IPS-15b (cell line): ENCODE results near the gene GAPDH.

Experiments used
- H3K27me3 ChIP-seq: one replicate; pipeline ENCODE4 v1.6.1; 2013; ENCODE audit warnings: low read length; ENCODE audit not compliant: control insufficient read depth, insufficient read depth
- H3K36me3 ChIP-seq: one replicate; pipeline ENCODE4 v1.6.1; 2013; ENCODE audit warnings: low read length; ENCODE audit not compliant: control insufficient read depth, insufficient read depth
- H3K4me1 ChIP-seq: one replicate; pipeline ENCODE4 v1.6.1; 2013; ENCODE audit warnings: mild to moderate bottlenecking, low read length; ENCODE audit not compliant: control insufficient read depth, insufficient read depth
- H3K4me3 ChIP-seq: one replicate; pipeline ENCODE4 v1.5.1; 2013; ENCODE audit warnings: low read depth, low read length
- H3K9ac ChIP-seq: one replicate; pipeline ENCODE4 v1.6.1; 2013; ENCODE audit warnings: low read depth, mild to moderate bottlenecking, low read length
- H3K9me3 ChIP-seq: one replicate; pipeline ENCODE4 v1.6.1; 2013; ENCODE audit warnings: mild to moderate bottlenecking, low read length; ENCODE audit not compliant: control insufficient read depth, insufficient read depth

GAPDH gene

DNA sequence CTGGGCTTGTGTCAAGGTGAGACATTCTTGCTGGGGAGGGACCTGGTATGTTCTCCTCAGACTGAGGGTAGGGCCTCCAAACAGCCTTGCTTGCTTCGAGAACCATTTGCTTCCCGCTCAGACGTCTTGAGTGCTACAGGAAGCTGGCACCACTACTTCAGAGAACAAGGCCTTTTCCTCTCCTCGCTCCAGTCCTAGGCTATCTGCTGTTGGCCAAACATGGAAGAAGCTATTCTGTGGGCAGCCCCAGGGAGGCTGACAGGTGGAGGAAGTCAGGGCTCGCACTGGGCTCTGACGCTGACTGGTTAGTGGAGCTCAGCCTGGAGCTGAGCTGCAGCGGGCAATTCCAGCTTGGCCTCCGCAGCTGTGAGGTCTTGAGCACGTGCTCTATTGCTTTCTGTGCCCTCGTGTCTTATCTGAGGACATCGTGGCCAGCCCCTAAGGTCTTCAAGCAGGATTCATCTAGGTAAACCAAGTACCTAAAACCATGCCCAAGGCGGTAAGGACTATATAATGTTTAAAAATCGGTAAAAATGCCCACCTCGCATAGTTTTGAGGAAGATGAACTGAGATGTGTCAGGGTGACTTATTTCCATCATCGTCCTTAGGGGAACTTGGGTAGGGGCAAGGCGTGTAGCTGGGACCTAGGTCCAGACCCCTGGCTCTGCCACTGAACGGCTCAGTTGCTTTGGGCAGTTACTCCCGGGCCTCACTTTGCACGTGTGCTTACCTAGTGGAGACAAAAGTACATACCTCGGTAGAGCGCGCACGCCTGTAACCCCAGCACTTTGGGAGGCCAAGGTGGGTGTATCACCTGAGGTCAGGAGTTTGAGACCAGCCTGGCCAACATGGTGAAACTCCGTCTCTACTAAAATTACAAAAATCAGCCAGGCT, 4.3 kb downstream of the GAPDH start:
- Histone ChIP-seq H3K9me3 (no peaks in the 10 kb centered on the region), H3K9ac (no peak overlapping the region), H3K36me3 (peaks cover 51% of the 10 kb centered on the region), H3K27me3 (no peaks in the 10 kb centered on the region), H3K4me1 (peaks cover 7% of the 10 kb centered on the region), H3K4me3 (no peak overlapping the region)

DNA sequence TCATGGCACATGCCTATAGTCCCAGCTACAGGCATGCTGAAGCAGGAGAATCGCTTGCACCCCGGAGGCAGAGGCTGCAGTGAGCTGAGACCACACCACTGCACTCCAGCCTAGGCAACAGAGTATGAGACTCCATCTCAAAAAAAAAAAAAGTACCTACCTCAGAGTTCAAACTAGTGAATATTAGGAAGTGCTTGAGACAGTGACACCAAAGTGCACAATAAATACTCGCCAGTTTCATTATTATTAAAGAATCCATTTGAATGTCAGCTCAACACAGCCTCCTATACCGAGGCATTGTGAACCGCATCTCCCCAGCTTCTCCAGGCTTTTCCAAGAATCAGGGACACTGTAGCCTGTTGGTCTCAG, 5.0 kb downstream of the GAPDH start:
- no peaks in the 10 kb centered on the region for H3K9me3 ChIP-seq
- no peak overlapping the region for H3K4me3 ChIP-seq
- H3K36me3 ChIP-seq, result peaks cover 51% of the 10 kb centered on the region
- H3K9ac ChIP-seq, result no peak overlapping the region
- H3K27me3 ChIP-seq, result no peaks in the 10 kb centered on the region
- peaks cover 7% of the 10 kb centered on the region for H3K4me1 ChIP-seq

DNA sequence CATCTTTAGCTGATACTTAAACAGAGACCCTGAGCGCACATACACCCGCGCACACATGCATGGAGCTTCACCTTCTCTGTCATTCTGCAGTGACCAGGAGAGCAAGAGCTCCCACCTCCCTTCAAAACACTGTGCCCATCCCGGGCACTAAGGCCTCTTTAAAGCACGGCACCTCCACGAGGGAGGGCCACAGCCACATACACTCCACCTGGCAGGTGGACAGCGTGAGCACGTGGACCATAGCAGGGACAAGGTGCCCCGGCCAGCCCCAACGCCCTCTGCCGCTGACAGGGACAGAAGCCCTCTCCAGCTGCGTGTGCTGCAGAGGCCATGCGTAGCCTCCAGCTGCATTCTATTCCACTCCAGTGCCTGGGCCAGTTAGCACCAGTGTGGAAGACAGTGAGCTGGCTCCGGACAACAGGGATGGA, 5.4 kb downstream of the GAPDH start:
- H3K4me1 ChIP-seq, result peaks cover 7% of the 10 kb centered on the region
- no peak overlapping the region for H3K9ac ChIP-seq
- H3K27me3 ChIP-seq, result no peaks in the 10 kb centered on the region
- peaks cover 50% of the 10 kb centered on the region for H3K36me3 ChIP-seq
- H3K9me3 ChIP-seq, result no peaks in the 10 kb centered on the region
- H3K4me3 ChIP-seq, result no peak overlapping the region

DNA sequence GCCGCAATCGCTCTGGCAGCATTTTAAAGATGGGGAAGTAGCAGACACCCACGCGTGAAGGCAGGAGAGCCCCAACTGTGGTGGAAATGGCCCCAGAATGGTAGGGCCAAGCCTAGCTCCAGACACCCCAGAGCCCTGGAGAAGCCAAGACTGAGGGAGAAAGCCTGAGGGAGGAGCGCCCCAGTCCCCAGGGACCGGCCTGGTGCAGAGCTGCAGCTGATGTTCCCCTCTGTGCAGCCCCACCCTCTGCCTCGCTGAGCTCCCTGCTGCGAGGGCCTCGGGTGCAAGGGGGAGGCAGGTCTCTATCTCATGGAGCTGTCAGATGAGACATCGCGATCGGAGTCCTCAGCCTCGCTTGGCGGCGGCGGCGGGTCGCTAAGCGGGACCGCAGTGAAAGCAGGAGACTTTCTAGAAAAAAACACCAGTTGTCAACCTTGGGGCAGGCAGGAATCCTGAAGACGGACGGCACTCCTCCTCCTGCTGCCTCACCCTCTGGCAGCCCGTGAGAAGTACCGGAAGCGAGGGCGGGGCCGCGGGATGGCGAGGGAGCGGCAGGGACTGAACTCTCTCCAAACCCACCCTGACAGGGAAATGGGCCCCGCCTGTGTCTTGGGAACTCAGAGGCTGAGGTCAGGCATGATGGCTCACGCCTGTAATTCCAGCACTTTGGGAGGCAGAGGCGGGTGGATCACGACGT, 6.0 kb downstream of the GAPDH start:
- Histone ChIP-seq H3K27me3 (no peaks in the 10 kb centered on the region), H3K36me3 (peaks cover 44% of the 10 kb centered on the region), H3K9me3 (no peaks in the 10 kb centered on the region), H3K9ac (no peak overlapping the region), H3K4me3 (peak overlapping the region; percentile 18), H3K4me1 (peaks cover 7% of the 10 kb centered on the region)

DNA sequence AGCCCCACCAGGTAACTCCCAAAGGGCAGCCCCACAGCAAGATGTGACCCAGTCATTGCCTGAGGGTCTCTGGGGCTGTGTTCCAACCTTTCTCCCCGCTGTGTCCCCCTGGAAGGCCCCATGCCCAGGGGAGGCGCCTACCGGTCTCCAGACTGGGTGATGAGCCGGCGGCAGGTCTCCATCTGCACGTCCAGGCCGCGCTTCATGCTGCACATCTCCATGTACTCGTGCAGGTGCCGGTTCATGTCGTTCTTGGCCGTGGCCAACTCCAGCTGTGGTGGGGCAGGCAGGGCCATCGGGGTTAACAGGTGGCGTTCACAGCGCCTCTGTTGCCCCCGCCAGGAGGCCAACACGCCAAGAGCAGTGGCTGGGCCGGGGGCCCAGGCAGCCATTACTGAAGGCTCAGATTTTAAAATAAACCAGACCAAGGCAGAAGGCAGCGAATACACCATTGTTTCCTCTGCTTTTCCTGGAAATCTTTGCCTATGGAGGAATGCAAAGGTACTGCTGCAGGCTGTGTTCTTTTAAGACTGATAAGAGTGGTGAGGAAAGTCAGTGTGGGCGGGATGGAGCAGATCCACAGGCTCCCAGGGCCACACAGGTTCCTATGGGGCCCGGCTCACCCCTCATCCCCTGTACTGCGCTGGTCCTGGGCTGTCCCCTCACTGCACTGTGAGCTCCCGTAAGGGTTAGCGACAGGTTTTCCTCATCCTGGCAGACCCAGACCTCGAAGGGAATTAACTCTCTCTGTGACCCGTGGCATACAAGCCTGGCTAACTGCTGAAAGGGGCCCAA, 7.3 kb downstream of the GAPDH start:
- H3K27me3 ChIP-seq, result no peaks in the 10 kb centered on the region
- H3K36me3 ChIP-seq, result peaks cover 36% of the 10 kb centered on the region
- H3K4me1 ChIP-seq, result peaks cover 3% of the 10 kb centered on the region
- no peak overlapping the region for H3K4me3 ChIP-seq
- H3K9ac ChIP-seq, result no peak overlapping the region
- no peaks in the 10 kb centered on the region for H3K9me3 ChIP-seq

DNA sequence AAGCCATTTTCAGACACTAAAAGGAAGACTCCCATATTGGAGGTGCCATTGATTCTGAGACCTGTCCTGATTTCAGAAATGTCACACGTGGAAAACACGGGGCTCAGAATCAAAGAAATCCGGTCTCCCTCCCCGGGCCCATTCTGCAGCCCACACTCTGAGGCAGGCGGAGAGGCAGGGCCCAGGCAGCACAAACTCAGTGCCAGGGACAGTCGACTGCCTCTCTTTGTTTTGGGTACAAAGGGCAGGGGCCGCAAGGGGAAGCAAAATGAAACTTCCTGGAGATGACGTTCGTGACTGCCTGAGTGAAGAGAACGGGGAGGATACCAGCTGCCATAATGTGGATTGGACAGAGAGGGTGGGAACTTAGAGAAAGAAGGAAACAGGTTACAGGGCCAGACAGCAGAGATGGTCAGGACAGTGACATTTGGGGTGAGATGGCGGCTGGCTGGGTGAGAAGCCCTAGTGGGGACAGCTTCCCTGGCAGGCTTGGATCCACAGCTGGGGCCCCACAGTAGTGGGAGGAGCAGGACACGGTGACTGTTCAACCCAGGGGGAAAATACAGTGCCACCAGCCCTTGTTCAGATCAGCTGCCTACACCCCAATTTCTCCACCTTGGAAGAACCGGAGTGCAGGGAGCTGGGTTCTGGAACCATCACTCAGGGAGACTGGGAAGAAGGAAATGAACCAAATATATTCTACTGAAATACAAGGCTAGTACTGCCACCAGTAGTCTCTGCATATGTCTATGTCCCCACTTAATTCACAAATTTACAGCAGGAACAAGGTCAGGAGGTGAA, 8.1 kb downstream of the GAPDH start:
- H3K27me3 ChIP-seq, result no peaks in the 10 kb centered on the region
- H3K9ac ChIP-seq, result no peak overlapping the region
- no peak overlapping the region for H3K4me3 ChIP-seq
- no peaks in the 10 kb centered on the region for H3K9me3 ChIP-seq
- H3K36me3 ChIP-seq, result peaks cover 29% of the 10 kb centered on the region
- H3K4me1 ChIP-seq, result peaks cover 3% of the 10 kb centered on the region

DNA sequence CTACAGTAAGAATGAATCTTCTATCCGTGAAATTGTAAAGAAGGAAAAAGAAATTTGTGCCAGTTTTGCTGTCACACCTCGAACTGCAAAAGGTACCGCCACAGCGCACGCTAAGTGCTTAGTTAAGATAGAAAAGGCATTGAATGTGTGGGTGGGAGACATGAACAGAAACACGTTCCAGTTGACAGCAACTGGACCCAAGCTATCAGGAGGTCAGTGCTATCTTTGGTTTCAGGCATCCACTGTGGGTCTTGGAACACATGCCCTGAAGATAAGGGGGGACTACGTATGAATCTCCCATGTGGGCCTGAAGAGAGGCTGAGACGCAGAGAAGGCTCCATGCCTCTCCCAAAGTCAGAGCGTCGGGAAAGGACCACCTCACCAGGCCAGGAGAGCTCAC, 11.7 kb downstream of the GAPDH start:
- H3K27me3 ChIP-seq, result no peaks in the 10 kb centered on the region
- H3K36me3 ChIP-seq, result peaks cover 30% of the 10 kb centered on the region
- H3K4me3 ChIP-seq, result no peak overlapping the region
- no peaks in the 10 kb centered on the region for H3K9me3 ChIP-seq
- peaks cover 1% of the 10 kb centered on the region for H3K4me1 ChIP-seq
- H3K9ac ChIP-seq, result no peak overlapping the region

DNA sequence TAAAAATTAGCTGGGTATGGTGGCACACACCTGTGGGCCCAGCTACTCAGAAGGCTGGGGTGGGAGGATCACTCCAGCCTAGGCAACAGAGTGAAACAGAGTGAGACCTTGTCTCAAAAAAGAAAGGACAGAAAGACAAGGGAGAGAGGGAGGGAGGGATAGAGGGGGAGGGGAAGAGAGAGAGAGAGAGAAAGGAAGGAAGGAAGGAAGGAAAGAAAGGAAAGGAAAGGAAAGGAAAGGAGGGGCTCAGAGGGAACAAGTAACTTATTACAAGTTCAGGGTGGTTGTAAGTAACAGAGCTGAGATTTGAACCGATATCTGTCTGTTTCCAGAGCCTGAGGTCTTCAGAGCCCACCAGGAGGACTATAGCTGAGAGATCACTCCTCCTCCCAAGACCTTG, 13.2 kb downstream of the GAPDH start:
- peaks cover 4% of the 10 kb centered on the region for H3K4me1 ChIP-seq
- H3K9ac ChIP-seq, result no peak overlapping the region
- H3K36me3 ChIP-seq, result peaks cover 27% of the 10 kb centered on the region
- H3K4me3 ChIP-seq, result no peak overlapping the region
- no peaks in the 10 kb centered on the region for H3K27me3 ChIP-seq
- H3K9me3 ChIP-seq, result no peaks in the 10 kb centered on the region

DNA sequence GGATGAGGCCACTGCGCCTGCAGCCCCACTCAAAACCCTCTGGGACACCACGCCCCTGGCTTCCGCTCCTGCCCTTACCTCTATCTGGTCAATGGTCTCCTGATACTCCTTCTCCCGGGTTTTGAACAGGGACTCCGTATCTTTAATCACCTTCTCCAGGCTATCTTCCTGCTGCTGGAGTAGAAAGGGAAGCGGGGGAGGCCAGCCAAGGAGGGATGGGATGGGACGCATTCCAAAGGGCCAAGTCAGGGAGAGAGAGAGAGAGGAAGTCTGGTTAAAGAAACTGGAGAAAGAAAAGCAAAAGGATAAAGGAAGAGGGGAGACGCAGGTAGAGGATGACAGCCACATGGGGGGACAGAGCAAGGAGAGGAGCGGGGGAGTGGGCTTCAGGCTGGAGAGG, 13.7 kb downstream of the GAPDH start:
- no peak overlapping the region for H3K4me3 ChIP-seq
- H3K36me3 ChIP-seq, result peaks cover 27% of the 10 kb centered on the region
- peaks cover 4% of the 10 kb centered on the region for H3K4me1 ChIP-seq
- H3K27me3 ChIP-seq, result no peaks in the 10 kb centered on the region
- H3K9me3 ChIP-seq, result no peaks in the 10 kb centered on the region
- H3K9ac ChIP-seq, result no peak overlapping the region

DNA sequence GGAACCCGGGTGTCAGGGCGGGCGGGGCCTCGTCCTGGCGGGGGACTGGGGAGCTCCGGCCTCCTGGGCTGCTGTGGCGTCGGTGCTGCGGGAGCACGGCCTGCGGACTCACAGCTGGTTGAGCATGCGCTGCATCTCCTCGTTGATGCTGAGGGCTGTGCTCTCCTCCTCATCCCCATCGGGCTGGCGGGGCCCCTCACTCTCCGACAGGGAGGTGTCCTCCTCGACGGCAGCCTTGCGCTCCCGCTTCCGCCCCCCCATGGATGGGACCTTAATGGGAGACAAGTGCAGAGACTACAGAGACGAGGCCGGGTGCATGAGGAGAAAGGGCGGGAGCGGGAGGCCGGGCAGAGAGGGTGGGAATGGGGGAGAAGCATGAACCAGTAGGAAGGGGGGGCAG, 14.2 kb downstream of the GAPDH start:
- Histone ChIP-seq H3K9me3 (no peaks in the 10 kb centered on the region), H3K36me3 (peaks cover 27% of the 10 kb centered on the region), H3K4me1 (peaks cover 7% of the 10 kb centered on the region), H3K4me3 (no peak overlapping the region), H3K27me3 (no peaks in the 10 kb centered on the region), H3K9ac (no peak overlapping the region)
